Measurements from ENCODE around the gene SALL1.

GRCh38 chr16:51172368-51172767 is 21.3 kb upstream of the SALL1 start:
- TF ChIP-seq CTCF (IDR thresholded peaks at IDR 0.05) (no peak), POLR2A (IDR thresholded peaks at IDR 0.05) (no peak)

Data from uterus (tissue), 2 donors.